ENCODE data around the gene LITAF.

LITAF gene

GRCh38 chr16:11621539-11621919 lies 34.8 kb upstream of the LITAF start:
- no peak for TF ChIP-seq CTCF (IDR thresholded peaks at IDR 0.05; ENCODE audit: control insufficient read depth, insufficient read depth, low read depth, low read length, missing control alignments)
- H3K4me3 ChIP-seq (ENCODE audit: control insufficient read depth, low read depth, low read length) = no peak overlapping the region; the same call in none of the 2 replicates
- DNase-seq (ENCODE audit: low read depth) = no peak

GRCh38 chr16:11620243-11621003 lies 33.7 kb upstream of the LITAF start:
- no peak for DNase-seq (ENCODE audit: low read depth)
- TF ChIP-seq CTCF (IDR thresholded peaks at IDR 0.05; ENCODE audit: control insufficient read depth, insufficient read depth, low read depth, low read length, missing control alignments) = no peak
- no peak overlapping the region for H3K4me3 ChIP-seq (ENCODE audit: control insufficient read depth, low read depth, low read length)

GRCh38 chr16:11619327-11619851 lies 32.7 kb upstream of the LITAF start:
- no peak for TF ChIP-seq CTCF (IDR thresholded peaks at IDR 0.05; ENCODE audit: control insufficient read depth, insufficient read depth, low read depth, low read length, missing control alignments)
- no peak overlapping the region for H3K4me3 ChIP-seq (ENCODE audit: control insufficient read depth, low read depth, low read length)
- DNase-seq (ENCODE audit: low read depth) = no peak

- no peak overlapping the region for H3K4me3 ChIP-seq (ENCODE audit: control insufficient read depth, low read depth, low read length)
- no peak for TF ChIP-seq CTCF (IDR thresholded peaks at IDR 0.05; ENCODE audit: control insufficient read depth, insufficient read depth, low read depth, low read length, missing control alignments)
- DNase-seq (ENCODE audit: low read depth) = no peak
These were observed 31.5 kb upstream of the LITAF start for GRCh38 chr16:11618107-11618717.

- no peak overlapping the region for H3K4me3 ChIP-seq (ENCODE audit: control insufficient read depth, low read depth, low read length)
- no peak for DNase-seq (ENCODE audit: low read depth)
- no peak for TF ChIP-seq CTCF (IDR thresholded peaks at IDR 0.05; ENCODE audit: control insufficient read depth, insufficient read depth, low read depth, low read length, missing control alignments)
These were observed 29.2 kb upstream of the LITAF start for GRCh38 chr16:11615748-11616447.

- no peak for TF ChIP-seq CTCF (IDR thresholded peaks at IDR 0.05; ENCODE audit: control insufficient read depth, insufficient read depth, low read depth, low read length, missing control alignments)
- H3K4me3 ChIP-seq (ENCODE audit: control insufficient read depth, low read depth, low read length) = no peak overlapping the region
- no peak for DNase-seq (ENCODE audit: low read depth)
These were observed 28.0 kb upstream of the LITAF start for GRCh38 chr16:11614587-11615175.

Measured in AG09309 (cell line).